Epithelial cell of esophagus (primary cell): ENCODE measurements around the gene NAT16.

ENCODE experiments used
- DNase-seq: peaks from one replicate; pipeline ENCODE4 v3.0.0; 2010; ENCODE audit warnings: low read depth
- H3K4me3 ChIP-seq: 2 replicates; pipeline ENCODE4 v1.5.1; 2011; ENCODE audit warnings: mild to moderate bottlenecking, low read length, control low read depth
- CTCF ChIP-seq: IDR thresholded peaks from 2 replicates; pipeline ENCODE4 v1.5.1; 2011; ENCODE audit warnings: low read depth, mild to moderate bottlenecking, low read length, control low read depth, inconsistent platforms; ENCODE audit not compliant: insufficient read depth; ENCODE audit errors: missing control alignments

The NAT16 gene

DNA sequence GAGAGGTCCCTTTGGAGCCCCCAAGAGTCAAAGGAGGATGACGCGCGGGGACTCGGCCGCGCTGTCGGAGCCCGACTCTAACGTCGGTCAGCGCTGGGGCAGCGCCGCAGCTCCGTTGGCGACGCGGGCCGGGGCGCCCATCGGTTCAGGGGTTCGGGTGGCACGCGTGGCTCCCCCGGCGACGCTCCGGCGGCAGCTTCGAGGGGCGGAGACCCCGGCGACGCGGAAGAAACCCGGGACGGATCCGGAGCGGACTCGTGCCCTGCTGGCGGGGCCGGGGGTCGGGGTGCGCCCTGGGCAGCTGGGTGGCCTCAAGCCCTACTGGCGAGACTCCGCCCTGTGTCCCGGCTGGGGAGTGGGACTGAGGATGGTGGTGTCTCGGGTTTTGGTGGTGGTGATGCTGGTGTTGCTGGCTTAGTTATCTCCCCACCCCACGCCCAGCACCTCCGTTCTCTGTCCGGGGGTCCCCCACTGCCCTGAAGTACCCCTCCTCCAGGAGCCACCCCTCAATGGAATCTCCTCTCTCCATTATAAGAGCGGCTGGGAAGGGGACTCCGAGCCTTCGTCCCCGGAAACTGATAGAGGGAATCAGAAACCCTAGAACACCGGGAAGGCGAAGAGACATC, at the start of gene NAT16:
Gene NAT16 (minus strand): TSS at position 164 of the 626 bp plus-strand sequence. CDS start 5,486 bp downstream, outside the sequence.
- TF ChIP-seq CTCF: no peak
- DNase-seq: no peak
- no peak within 1 kb of the TSS for H3K4me3 ChIP-seq

DNA sequence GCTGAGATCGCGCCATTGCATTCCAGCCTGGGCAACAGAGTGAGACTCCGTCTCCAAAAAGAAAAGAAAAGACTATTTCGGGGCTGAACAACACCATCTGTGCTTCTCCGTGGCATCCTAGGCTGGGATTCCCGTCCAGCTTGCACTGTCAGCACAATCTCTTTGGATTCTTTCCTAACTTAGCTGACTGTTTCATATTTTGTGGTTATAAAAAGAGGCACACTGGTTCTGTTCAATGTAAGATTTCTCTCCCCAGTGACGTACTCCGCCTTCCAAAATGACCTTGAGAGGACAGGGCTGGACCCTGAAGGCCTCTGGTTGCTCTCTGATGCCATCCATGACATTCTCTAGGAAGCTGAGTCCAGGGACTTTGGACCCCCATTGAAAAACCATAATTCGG, 46.6 kb upstream of the NAT16 start:
- no peak for DNase-seq

DNA sequence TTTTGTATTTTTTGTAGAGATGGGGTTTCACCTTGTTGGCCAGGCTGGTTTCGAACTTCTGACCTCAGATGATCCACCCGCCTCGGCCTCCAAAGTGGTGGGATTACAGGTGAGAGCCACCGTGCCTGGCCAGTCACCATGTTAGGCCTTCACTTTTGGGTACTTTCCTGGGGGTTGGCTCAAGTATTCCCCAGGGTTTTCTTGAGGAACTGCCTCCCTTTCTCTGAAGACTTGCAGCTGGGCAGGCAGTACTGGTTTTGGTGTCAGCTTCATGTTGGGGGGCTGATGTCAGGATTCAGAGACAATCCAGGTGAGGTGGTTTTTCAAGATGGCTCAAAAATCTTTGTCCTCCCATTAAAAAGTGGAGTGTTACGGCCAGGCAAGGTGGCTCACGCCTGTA, 45.6 kb upstream of the NAT16 start:
- TF ChIP-seq CTCF: no peak
- no peak for DNase-seq
- H3K4me3 ChIP-seq: no peak overlapping the region

More for the DNA sequence above, 46.6 kb upstream of the NAT16 start:
- H3K4me3 ChIP-seq: no peak overlapping the region
- TF ChIP-seq CTCF: no peak

DNA sequence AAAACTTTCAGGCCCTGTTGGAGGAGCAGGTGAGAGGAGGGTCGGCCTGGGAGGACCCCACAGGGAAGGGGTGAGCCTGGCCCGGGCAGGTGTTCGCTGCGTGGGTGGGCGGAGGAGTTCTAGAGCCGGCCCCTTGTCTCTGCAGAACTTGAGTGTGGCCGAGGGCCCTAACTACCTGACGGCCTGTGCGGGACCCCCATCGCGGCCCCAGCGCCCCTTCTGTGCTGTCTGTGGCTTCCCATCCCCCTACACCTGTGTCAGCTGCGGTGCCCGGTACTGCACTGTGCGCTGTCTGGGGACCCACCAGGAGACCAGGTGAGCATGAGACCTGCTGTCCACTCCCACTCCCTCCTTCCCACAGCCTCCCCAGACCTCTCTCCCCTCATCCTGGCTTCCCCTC, 43.4 kb upstream of the NAT16 start:
- DNase-seq: no peak
- no peak overlapping the region for H3K4me3 ChIP-seq
- TF ChIP-seq CTCF: no peak

- no peak overlapping the region for H3K4me3 ChIP-seq
- TF ChIP-seq CTCF: no peak
- DNase-seq: no peak
These were observed 42.3 kb upstream of the NAT16 start for GRCh38 chr7:101222275-101222830.

DNA sequence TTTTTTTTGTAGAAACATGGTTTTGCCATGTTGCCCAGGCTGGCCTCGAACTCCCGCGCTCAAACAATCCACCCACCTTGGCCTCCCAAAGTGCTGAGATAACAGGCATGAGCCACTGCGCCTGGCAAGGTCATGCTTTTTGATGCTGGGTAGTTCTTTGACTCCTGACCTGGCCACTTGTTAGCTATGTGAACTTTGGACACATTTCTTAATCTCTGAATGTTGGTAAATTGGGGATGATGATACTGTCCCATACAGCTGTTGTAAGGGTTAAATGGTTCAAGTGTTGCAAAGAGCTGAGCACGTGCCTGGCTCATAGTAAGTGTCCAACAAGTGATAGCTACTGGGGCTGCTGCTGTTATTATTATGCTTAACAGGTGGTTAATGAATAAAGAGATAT, 40.2 kb upstream of the NAT16 start:
- H3K4me3 ChIP-seq: no peak overlapping the region
- no peak for DNase-seq
- no peak for TF ChIP-seq CTCF
